Measurements from ENCODE around the gene GPR25.
"Not testable (repeated sequence)": the region's sequence is repeated elsewhere in the genome, so short reads cannot be mapped to it uniquely, and the experiment has no call there.

The GPR25 gene

GRCh38 chr1:200905411-200906052 is 32.8 kb downstream of the GPR25 start:
- H3K9me3 Mint-ChIP-seq, result no peaks in the 10 kb centered on the region
- no peak overlapping the region for H3K4me3 Mint-ChIP-seq
- peaks cover 9% of the 10 kb centered on the region for H3K4me1 Mint-ChIP-seq (ENCODE audit: low read depth)
- DNase-seq (ENCODE audit: low spot score), result peak; percentile 49
- no peaks in the 10 kb centered on the region for H3K36me3 Mint-ChIP-seq (ENCODE audit: low read depth)
- H3K27ac Mint-ChIP-seq, result no peak overlapping the region
- H3K27me3 Mint-ChIP-seq (ENCODE audit: low read depth), result peaks cover 48% of the 10 kb centered on the region

DNA sequence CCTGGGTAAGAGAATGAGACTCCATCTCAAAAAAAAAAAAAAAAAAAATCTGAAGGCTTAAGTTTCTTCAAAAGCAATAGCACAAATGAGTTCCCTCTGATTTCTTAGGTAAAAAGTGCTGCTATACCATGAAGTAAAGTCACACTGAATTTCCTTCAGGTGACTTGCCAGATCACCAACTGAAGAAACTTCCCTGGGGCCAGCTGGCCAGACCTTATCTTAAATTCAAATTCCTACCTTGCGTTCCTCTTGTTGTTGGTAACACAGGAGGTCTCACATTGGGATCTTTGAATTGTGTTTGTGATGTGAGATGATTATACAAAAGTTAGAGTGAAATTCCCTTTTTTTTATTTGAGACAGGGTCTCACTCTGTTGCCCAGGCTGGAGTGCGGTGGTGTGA is 33.7 kb downstream of the GPR25 start:
- H3K27ac Mint-ChIP-seq, result no peak overlapping the region
- DNase-seq (ENCODE audit: low spot score), result no peak
- no peak overlapping the region for H3K4me3 Mint-ChIP-seq
- peaks cover 9% of the 10 kb centered on the region for H3K4me1 Mint-ChIP-seq (ENCODE audit: low read depth)
- H3K36me3 Mint-ChIP-seq (ENCODE audit: low read depth), result no peaks in the 10 kb centered on the region
- no peaks in the 10 kb centered on the region for H3K9me3 Mint-ChIP-seq
- peaks cover 46% of the 10 kb centered on the region for H3K27me3 Mint-ChIP-seq (ENCODE audit: low read depth)

DNA sequence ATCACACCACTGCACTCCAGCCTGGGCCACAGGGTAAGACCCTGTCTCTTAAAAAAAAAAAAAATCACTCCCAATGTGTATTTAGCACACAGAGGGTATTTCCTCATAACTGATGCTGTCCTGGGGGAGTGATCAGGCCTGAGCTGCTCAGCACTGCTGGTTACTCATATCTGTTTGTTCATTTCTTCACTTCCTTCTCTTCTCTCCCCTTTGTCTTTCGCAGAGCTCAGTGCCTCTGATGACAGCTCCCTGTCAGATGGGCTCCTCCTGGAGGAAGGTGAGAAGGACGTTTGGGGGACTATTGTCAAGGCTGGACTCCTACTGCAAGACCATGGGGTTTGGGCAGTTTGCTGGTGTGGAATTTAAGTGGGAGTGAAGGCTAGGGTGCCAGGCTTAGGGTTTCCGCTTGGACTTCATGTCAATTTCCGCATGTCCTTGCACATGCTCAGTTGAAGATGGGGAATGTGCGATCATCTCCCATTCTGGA is 34.9 kb downstream of the GPR25 start:
- Mint-ChIP-seq H3K36me3 (ENCODE audit: low read depth) (no peaks in the 10 kb centered on the region), H3K4me3 (no peak overlapping the region), H3K27ac (peak overlapping the region; percentile 18), H3K27me3 (ENCODE audit: low read depth) (peaks cover 41% of the 10 kb centered on the region), H3K9me3 (no peaks in the 10 kb centered on the region), H3K4me1 (ENCODE audit: low read depth) (peaks cover 9% of the 10 kb centered on the region)
- no peak for DNase-seq (ENCODE audit: low spot score)

DNA sequence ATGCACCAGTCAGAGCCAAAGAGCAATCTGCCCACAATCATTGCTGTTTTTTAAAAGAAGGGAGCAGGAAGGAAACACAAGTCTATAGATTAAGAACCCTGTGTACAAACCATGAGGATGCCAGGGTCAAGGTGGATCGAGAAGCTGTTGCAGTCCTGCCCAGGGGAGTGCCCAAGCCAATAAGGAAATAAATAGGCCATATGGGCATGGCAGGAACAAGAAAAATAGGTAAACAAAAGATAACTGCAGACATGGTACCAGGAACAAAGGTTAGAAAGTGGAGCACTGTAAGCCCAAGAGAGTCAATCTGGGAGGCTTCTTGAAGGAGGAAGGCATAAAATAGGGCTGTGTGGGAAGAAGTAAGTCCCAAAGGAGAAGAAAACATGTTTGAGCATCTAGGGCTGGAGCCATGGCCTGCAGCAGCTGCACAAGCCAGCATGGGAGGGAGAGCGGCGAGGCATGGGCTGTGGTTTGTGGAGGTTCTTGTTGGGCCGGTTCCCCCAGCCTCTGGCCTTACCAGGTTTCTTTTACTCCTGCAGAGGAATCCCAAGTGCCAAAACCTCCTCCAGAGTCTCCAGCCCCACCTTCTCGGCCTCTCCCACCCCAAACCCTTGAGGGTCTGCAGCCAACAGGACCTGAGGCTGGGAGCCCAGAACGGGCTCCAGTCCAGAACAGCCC is 35.5 kb downstream of the GPR25 start:
- H3K27ac Mint-ChIP-seq, result no peak overlapping the region
- peaks cover 39% of the 10 kb centered on the region for H3K27me3 Mint-ChIP-seq (ENCODE audit: low read depth)
- no peak overlapping the region for H3K4me3 Mint-ChIP-seq
- no peak for DNase-seq (ENCODE audit: low spot score)
- peaks cover 9% of the 10 kb centered on the region for H3K4me1 Mint-ChIP-seq (ENCODE audit: low read depth)
- H3K36me3 Mint-ChIP-seq (ENCODE audit: low read depth), result no peaks in the 10 kb centered on the region
- H3K9me3 Mint-ChIP-seq, result no peaks in the 10 kb centered on the region

- no peak for DNase-seq (ENCODE audit: low spot score)
- no peak overlapping the region for H3K4me3 Mint-ChIP-seq
- no peaks in the 10 kb centered on the region for H3K9me3 Mint-ChIP-seq
- H3K36me3 Mint-ChIP-seq (ENCODE audit: low read depth), result no peaks in the 10 kb centered on the region
- peaks cover 9% of the 10 kb centered on the region for H3K4me1 Mint-ChIP-seq (ENCODE audit: low read depth)
- no peak overlapping the region for H3K27ac Mint-ChIP-seq
- H3K27me3 Mint-ChIP-seq (ENCODE audit: low read depth), result peaks cover 39% of the 10 kb centered on the region
Measured at GRCh38 chr1:200909071-200909470, 36.3 kb downstream of the GPR25 start.

DNA sequence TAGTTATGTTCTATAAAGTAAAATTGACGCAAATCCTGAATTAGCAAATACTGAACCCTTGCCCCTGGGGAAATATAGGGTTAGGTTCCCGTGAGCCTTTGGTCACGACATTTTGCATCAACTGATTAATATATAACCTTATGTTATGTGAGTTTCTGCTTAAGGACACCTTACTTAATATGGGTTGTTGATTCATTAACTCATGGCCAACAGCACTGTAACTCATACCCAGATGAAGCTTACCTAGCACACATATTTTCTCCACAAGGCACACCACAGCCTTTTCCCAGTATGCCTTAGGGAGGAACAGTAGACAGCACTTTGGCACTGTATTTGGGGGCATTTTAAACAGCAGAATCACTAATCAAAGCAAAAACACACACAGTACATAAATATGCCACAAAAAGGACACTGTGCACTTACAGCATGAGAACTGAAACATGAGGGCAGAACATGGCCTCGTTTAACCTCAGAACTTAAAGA is 37.0 kb downstream of the GPR25 start:
- H3K4me3 Mint-ChIP-seq, result no peak overlapping the region
- no peak overlapping the region for H3K27ac Mint-ChIP-seq
- H3K4me1 Mint-ChIP-seq (ENCODE audit: low read depth), result peaks cover 9% of the 10 kb centered on the region
- no peaks in the 10 kb centered on the region for H3K9me3 Mint-ChIP-seq
- no peak for DNase-seq (ENCODE audit: low spot score)
- no peaks in the 10 kb centered on the region for H3K36me3 Mint-ChIP-seq (ENCODE audit: low read depth)
- peaks cover 39% of the 10 kb centered on the region for H3K27me3 Mint-ChIP-seq (ENCODE audit: low read depth)

DNA sequence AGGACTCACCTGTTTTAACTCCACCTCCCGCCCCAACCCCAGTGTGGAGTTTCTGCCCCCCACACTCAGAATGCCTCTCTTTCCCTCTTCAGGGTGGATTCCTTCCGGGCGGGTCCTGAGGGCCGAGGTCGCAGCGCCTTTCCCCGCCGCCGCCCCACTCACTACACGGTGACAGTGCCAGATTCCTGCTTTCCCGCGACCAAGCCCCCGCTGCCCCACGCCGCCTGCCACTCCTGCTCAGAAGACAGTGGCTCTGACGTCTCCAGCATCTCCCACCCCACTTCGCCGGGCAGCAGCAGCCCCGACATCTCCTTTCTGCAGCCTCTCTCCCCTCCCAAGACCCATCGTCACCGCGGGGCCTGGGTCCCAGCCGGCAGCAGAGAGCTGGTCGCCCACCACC is 38.6 kb downstream of the GPR25 start:
- Mint-ChIP-seq H3K27ac (no peak overlapping the region), H3K4me1 (ENCODE audit: low read depth) (peaks cover 3% of the 10 kb centered on the region), H3K36me3 (ENCODE audit: low read depth) (no peaks in the 10 kb centered on the region), H3K9me3 (no peaks in the 10 kb centered on the region), H3K27me3 (ENCODE audit: low read depth) (peaks cover 39% of the 10 kb centered on the region), H3K4me3 (no peak overlapping the region)
- no peak for DNase-seq (ENCODE audit: low spot score)

DNA sequence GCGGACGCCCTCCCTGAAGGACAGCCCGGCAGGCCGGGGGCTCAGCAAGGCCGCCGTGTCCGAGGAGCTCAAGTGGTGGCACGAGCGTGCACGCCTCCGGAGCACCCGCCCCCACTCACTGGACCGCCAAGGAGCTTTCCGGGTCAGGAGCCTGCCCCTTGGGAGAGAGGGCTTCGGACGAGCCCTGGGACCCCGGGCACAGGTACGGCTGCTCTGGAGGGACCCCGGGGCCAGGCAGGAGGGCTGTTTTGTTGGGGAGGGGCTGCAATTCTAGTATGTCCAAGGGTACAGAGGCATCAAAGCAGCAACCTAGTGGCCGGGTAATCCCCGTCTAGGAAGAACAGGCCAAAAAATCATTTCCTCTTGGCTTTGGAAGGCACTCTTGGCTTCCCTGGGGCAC is 39.2 kb downstream of the GPR25 start:
- not testable (repeated sequence) for H3K36me3 Mint-ChIP-seq (ENCODE audit: low read depth); DNase-seq (ENCODE audit: low spot score); H3K4me3 Mint-ChIP-seq; H3K9me3 Mint-ChIP-seq; H3K27ac Mint-ChIP-seq; H3K4me1 Mint-ChIP-seq (ENCODE audit: low read depth)
- H3K27me3 Mint-ChIP-seq (ENCODE audit: low read depth), result peaks cover 34% of the 10 kb centered on the region

DNA sequence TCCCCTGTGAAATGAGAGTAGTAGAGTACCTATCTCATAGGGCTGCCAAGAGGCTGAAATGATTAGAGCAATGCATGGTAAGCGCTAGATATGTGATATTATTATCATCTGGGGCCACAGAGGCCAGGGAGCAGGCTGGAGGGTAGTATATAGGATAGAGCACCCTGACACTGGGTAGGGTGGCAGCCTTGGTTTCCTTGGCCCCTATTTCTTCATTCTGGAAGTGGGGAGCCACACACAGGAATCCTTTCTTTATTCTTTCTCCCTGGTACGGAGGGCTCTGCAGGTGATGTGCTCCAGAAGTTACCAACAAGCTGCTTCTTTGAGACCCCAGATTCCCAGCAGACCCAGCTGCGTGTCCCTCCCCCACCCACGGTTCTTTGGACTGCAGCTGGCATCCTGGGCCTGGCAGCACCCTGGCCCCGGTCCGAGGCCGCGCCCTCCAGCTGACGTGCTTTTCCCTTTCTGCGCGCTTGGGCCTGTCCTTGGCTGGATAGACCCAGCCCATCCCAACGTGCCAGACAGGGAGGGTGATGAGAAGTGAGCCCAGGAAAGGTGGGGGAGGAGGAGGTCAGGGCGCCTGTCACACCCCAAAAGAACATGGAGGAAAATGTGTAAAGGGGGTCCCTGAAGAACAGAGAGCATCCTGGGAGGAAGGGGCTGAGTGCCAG is 40.1 kb downstream of the GPR25 start:
- Mint-ChIP-seq H3K4me1 (ENCODE audit: low read depth) (no peaks in the 10 kb centered on the region), H3K9me3 (no peaks in the 10 kb centered on the region), H3K4me3 (no peak overlapping the region), H3K27me3 (ENCODE audit: low read depth) (peaks cover 27% of the 10 kb centered on the region), H3K36me3 (ENCODE audit: low read depth) (no peaks in the 10 kb centered on the region), H3K27ac (no peak overlapping the region)
- no peak for DNase-seq (ENCODE audit: low spot score)

DNA sequence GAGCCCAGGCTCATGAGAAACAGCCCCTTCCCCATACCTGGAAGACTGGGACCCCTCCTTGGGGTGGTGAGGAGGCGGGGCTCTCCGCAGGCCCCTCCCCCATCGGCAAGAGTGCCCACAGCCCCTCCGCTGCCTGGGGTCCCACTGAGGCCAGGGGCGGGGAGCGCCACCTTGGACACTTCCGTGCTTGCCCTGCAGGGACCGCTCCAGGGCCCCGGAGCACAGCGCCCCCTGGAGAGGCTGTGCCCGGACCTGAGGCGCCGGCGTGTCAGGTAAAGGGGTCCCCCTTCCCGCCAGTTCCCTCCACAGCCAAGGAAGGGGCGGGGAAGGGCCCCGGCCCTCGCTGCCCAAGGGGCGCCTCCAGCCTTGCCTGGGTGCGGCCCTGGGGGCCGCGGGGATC is 43.4 kb downstream of the GPR25 start:
- Mint-ChIP-seq H3K4me1 (ENCODE audit: low read depth) (no peaks in the 10 kb centered on the region), H3K27me3 (ENCODE audit: low read depth) (peaks cover 21% of the 10 kb centered on the region), H3K36me3 (ENCODE audit: low read depth) (no peaks in the 10 kb centered on the region), H3K9me3 (no peaks in the 10 kb centered on the region), H3K27ac (no peak overlapping the region), H3K4me3 (no peak overlapping the region)
- no peak for DNase-seq (ENCODE audit: low spot score)

- no peak for DNase-seq (ENCODE audit: low spot score)
- no peaks in the 10 kb centered on the region for H3K4me1 Mint-ChIP-seq (ENCODE audit: low read depth)
- H3K9me3 Mint-ChIP-seq, result no peaks in the 10 kb centered on the region
- H3K4me3 Mint-ChIP-seq, result no peak overlapping the region
- peaks cover 23% of the 10 kb centered on the region for H3K27me3 Mint-ChIP-seq (ENCODE audit: low read depth)
- no peaks in the 10 kb centered on the region for H3K36me3 Mint-ChIP-seq (ENCODE audit: low read depth)
- H3K27ac Mint-ChIP-seq, result no peak overlapping the region
Measured at GRCh38 chr1:200916681-200917080, 43.9 kb downstream of the GPR25 start.

- H3K27ac Mint-ChIP-seq, result no peak overlapping the region
- no peaks in the 10 kb centered on the region for H3K4me1 Mint-ChIP-seq (ENCODE audit: low read depth)
- no peaks in the 10 kb centered on the region for H3K36me3 Mint-ChIP-seq (ENCODE audit: low read depth)
- DNase-seq (ENCODE audit: low spot score), result no peak
- H3K9me3 Mint-ChIP-seq, result no peaks in the 10 kb centered on the region
- peaks cover 27% of the 10 kb centered on the region for H3K27me3 Mint-ChIP-seq (ENCODE audit: low read depth)
- no peak overlapping the region for H3K4me3 Mint-ChIP-seq
Measured at GRCh38 chr1:200917291-200917817, 44.6 kb downstream of the GPR25 start.

DNA sequence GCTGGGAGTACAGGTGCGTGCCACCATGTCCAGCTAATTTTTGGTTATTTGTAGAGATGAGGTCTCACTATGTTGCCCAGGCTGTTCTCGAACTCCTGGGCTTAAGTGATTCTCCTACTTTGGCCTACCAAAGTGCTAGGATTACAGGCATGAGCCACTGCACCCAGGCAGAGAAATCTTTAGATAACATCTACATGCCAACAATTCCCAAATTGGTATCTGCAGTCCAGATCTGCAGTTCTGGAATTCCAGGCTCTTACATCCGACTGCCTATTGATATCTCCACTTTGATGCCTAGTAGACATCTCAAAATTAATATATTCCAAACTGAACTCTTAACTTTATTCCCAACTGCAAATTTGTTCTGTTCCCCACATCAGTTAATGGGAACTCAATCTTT is 45.2 kb downstream of the GPR25 start:
- H3K4me3 Mint-ChIP-seq, result no peak overlapping the region
- DNase-seq (ENCODE audit: low spot score), result no peak
- no peaks in the 10 kb centered on the region for H3K4me1 Mint-ChIP-seq (ENCODE audit: low read depth)
- H3K27me3 Mint-ChIP-seq (ENCODE audit: low read depth), result peaks cover 22% of the 10 kb centered on the region
- no peaks in the 10 kb centered on the region for H3K9me3 Mint-ChIP-seq
- H3K27ac Mint-ChIP-seq, result no peak overlapping the region
- no peaks in the 10 kb centered on the region for H3K36me3 Mint-ChIP-seq (ENCODE audit: low read depth)

DNA sequence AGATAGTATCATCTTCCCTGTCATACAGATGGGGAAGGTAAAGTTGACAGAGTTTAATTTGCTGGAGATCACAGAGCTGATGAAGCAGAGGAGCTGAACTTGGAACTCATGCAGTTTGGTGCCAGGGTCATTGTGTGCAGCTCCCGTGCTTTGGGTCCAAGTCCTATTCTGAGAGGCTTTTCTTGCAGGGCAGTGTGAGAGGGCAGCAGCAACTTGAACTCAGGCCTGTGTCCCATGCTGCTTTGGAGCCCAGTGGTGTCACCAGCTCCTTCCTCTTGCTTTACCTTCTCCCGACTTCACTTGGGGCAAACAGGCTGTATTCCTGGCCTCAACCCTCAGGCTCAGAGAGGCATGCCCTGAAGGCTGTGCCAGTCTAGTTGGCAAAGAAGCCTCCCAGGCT is 46.6 kb downstream of the GPR25 start:
- H3K9me3 Mint-ChIP-seq, result no peaks in the 10 kb centered on the region
- no peak overlapping the region for H3K27ac Mint-ChIP-seq
- H3K36me3 Mint-ChIP-seq (ENCODE audit: low read depth), result no peaks in the 10 kb centered on the region
- peaks cover 22% of the 10 kb centered on the region for H3K27me3 Mint-ChIP-seq (ENCODE audit: low read depth)
- H3K4me1 Mint-ChIP-seq (ENCODE audit: low read depth), result no peaks in the 10 kb centered on the region
- no peak overlapping the region for H3K4me3 Mint-ChIP-seq
- no peak for DNase-seq (ENCODE audit: low spot score)
